Measurements from ENCODE around the gene HOXA10.

The HOXA10 gene

GRCh38 chr7:27154901-27155815 is 19.0 kb downstream of the HOXA10 start:
- Histone ChIP-seq H3K79me1 (replicated peaks; ENCODE audit: low read length, poor library complexity, severe bottlenecking) (peaks cover 7% of the 10 kb centered on the region), H3K27me3 (ENCODE audit: control insufficient read depth in 1 of 2, insufficient read depth in 1 of 2, low read length in 2 of 2) (peaks cover 0 to 78% of the 10 kb centered on the region in 2 experiments), H3K4me1 (ENCODE audit: control insufficient read depth, insufficient read depth, low read depth, low read length) (peaks cover 13% of the 10 kb centered on the region), H3K9me3 (ENCODE audit: control insufficient read depth, low read length) (no peaks in the 10 kb centered on the region), H2BK12ac (ENCODE audit: low read length in 2 of 2) (peak overlapping the region in 1 of 2 experiments; percentile 45), H2AFZ (ENCODE audit: low read depth, low read length) (peak overlapping the region; percentile 15), H2BK5ac (ENCODE audit: low read depth, low read length, poor library complexity, severe bottlenecking) (no peak overlapping the region), H4K8ac (ENCODE audit: low read length) (peak overlapping the region; percentile 92), H4K91ac (ENCODE audit: low read length) (no peak overlapping the region), H2AK5ac (ENCODE audit: low read length, severe bottlenecking) (no peak overlapping the region), H3K27ac (ENCODE audit: low read length, poor library complexity, severe bottlenecking) (no peak overlapping the region), H3K14ac (ENCODE audit: low read length in 2 of 2) (no peak overlapping the region), H3K9ac (ENCODE audit: low read length) (peak overlapping the region; percentile 90), H3K23ac (ENCODE audit: low read length in 2 of 2) (peak overlapping the region in 1 of 2 experiments; percentile 81), H3K4me3 (ENCODE audit: insufficient read depth in 1 of 2, low read depth in 1 of 2, low read length in 2 of 2) (peak overlapping the region in 1 of 2 experiments; percentile 82), H3K36me3 (ENCODE audit: control insufficient read depth in 1 of 2, insufficient read depth in 2 of 2, low read depth in 1 of 2, low read length in 2 of 2) (peaks cover 0 to 31% of the 10 kb centered on the region in 2 experiments), H3K4me2 (ENCODE audit: low read length, poor library complexity, severe bottlenecking) (no peak overlapping the region), H3K18ac (ENCODE audit: low read depth in 1 of 2, low read length in 2 of 2) (peak overlapping the region; percentile 13 to 24), H2BK120ac (ENCODE audit: low read depth, low read length) (no peak overlapping the region), H3K4ac (ENCODE audit: low read depth in 1 of 2, low read length in 2 of 2) (no peak overlapping the region), H2BK15ac (ENCODE audit: low read depth, poor library complexity, severe bottlenecking) (no peak overlapping the region)
- DNase-seq: no peak
- 40% methylated on average over 43 of the region's 48 CpGs for WGBS

- Histone ChIP-seq H4K91ac (ENCODE audit: low read length) (no peak overlapping the region), H3K27me3 (ENCODE audit: control insufficient read depth in 1 of 2, insufficient read depth in 1 of 2, low read length in 2 of 2) (peaks cover 0 to 78% of the 10 kb centered on the region in 2 experiments), H3K4me1 (ENCODE audit: control insufficient read depth, insufficient read depth, low read depth, low read length) (peaks cover 11% of the 10 kb centered on the region), H2AFZ (ENCODE audit: low read depth, low read length) (no peak overlapping the region), H3K36me3 (ENCODE audit: control insufficient read depth in 1 of 2, insufficient read depth in 2 of 2, low read depth in 1 of 2, low read length in 2 of 2) (peaks cover 0 to 31% of the 10 kb centered on the region in 2 experiments), H3K4ac (ENCODE audit: low read depth in 1 of 2, low read length in 2 of 2) (no peak overlapping the region), H3K4me3 (ENCODE audit: insufficient read depth in 1 of 2, low read depth in 1 of 2, low read length in 2 of 2) (peak overlapping the region in 1 of 2 experiments; percentile 82), H3K4me2 (ENCODE audit: low read length, poor library complexity, severe bottlenecking) (no peak overlapping the region), H2AK5ac (ENCODE audit: low read length, severe bottlenecking) (no peak overlapping the region), H3K27ac (ENCODE audit: low read length, poor library complexity, severe bottlenecking) (no peak overlapping the region), H4K8ac (ENCODE audit: low read length) (no peak overlapping the region), H2BK5ac (ENCODE audit: low read depth, low read length, poor library complexity, severe bottlenecking) (no peak overlapping the region), H2BK12ac (ENCODE audit: low read length in 2 of 2) (no peak overlapping the region), H3K14ac (ENCODE audit: low read length in 2 of 2) (no peak overlapping the region), H2BK120ac (ENCODE audit: low read depth, low read length) (no peak overlapping the region), H3K9ac (ENCODE audit: low read length) (peak overlapping the region; percentile 90), H3K79me1 (replicated peaks; ENCODE audit: low read length, poor library complexity, severe bottlenecking) (peaks cover 9% of the 10 kb centered on the region), H3K23ac (ENCODE audit: low read length in 2 of 2) (no peak overlapping the region), H3K9me3 (ENCODE audit: control insufficient read depth, low read length) (no peaks in the 10 kb centered on the region), H3K18ac (ENCODE audit: low read depth in 1 of 2, low read length in 2 of 2) (no peak overlapping the region), H2BK15ac (ENCODE audit: low read depth, poor library complexity, severe bottlenecking) (no peak overlapping the region)
- 78% methylated on average over 8 of the region's 10 CpGs for whole genome bisulfite sequencing
- no peak for DNase-seq
Observed at GRCh38 chr7:27154369-27154768, 19.8 kb downstream of the HOXA10 start.

- Histone ChIP-seq H3K4me2 (ENCODE audit: low read length, poor library complexity, severe bottlenecking) (no peak overlapping the region), H3K79me1 (replicated peaks; ENCODE audit: low read length, poor library complexity, severe bottlenecking) (peaks cover 11% of the 10 kb centered on the region), H3K27me3 (ENCODE audit: control insufficient read depth in 1 of 2, insufficient read depth in 1 of 2, low read length in 2 of 2) (peaks cover 0 to 75% of the 10 kb centered on the region in 2 experiments), H4K8ac (ENCODE audit: low read length) (no peak overlapping the region), H3K14ac (ENCODE audit: low read length in 2 of 2) (no peak overlapping the region), H3K4ac (ENCODE audit: low read depth in 1 of 2, low read length in 2 of 2) (no peak overlapping the region), H2BK120ac (ENCODE audit: low read depth, low read length) (no peak overlapping the region), H3K27ac (ENCODE audit: low read length, poor library complexity, severe bottlenecking) (no peak overlapping the region), H3K4me3 (ENCODE audit: insufficient read depth in 1 of 2, low read depth in 1 of 2, low read length in 2 of 2) (peak overlapping the region in 1 of 2 experiments; percentile 82), H4K91ac (ENCODE audit: low read length) (no peak overlapping the region), H3K23ac (ENCODE audit: low read length in 2 of 2) (no peak overlapping the region), H3K18ac (ENCODE audit: low read depth in 1 of 2, low read length in 2 of 2) (no peak overlapping the region), H2BK5ac (ENCODE audit: low read depth, low read length, poor library complexity, severe bottlenecking) (no peak overlapping the region), H3K9me3 (ENCODE audit: control insufficient read depth, low read length) (no peaks in the 10 kb centered on the region), H2AFZ (ENCODE audit: low read depth, low read length) (no peak overlapping the region), H3K9ac (ENCODE audit: low read length) (peak overlapping the region; percentile 90), H2BK12ac (ENCODE audit: low read length in 2 of 2) (no peak overlapping the region), H2AK5ac (ENCODE audit: low read length, severe bottlenecking) (no peak overlapping the region), H3K4me1 (ENCODE audit: control insufficient read depth, insufficient read depth, low read depth, low read length) (peaks cover 12% of the 10 kb centered on the region), H3K36me3 (ENCODE audit: control insufficient read depth in 1 of 2, insufficient read depth in 2 of 2, low read depth in 1 of 2, low read length in 2 of 2) (peaks cover 0 to 30% of the 10 kb centered on the region in 2 experiments), H2BK15ac (ENCODE audit: low read depth, poor library complexity, severe bottlenecking) (no peak overlapping the region)
- WGBS: 98% methylated on average over 3 of the region's 3 CpGs
- DNase-seq: no peak
Observed at GRCh38 chr7:27153526-27153925, 20.6 kb downstream of the HOXA10 start.

- Histone ChIP-seq H3K23ac (ENCODE audit: low read length in 2 of 2) (no peak overlapping the region), H3K9me3 (ENCODE audit: control insufficient read depth, low read length) (no peaks in the 10 kb centered on the region), H2BK15ac (ENCODE audit: low read depth, poor library complexity, severe bottlenecking) (no peak overlapping the region), H3K9ac (ENCODE audit: low read length) (peak overlapping the region; percentile 90), H3K4me1 (ENCODE audit: control insufficient read depth, insufficient read depth, low read depth, low read length) (peaks cover 17% of the 10 kb centered on the region), H4K91ac (ENCODE audit: low read length) (no peak overlapping the region), H3K18ac (ENCODE audit: low read depth in 1 of 2, low read length in 2 of 2) (no peak overlapping the region), H2BK5ac (ENCODE audit: low read depth, low read length, poor library complexity, severe bottlenecking) (no peak overlapping the region), H3K36me3 (ENCODE audit: control insufficient read depth in 1 of 2, insufficient read depth in 2 of 2, low read depth in 1 of 2, low read length in 2 of 2) (peaks cover 0 to 35% of the 10 kb centered on the region in 2 experiments), H3K4me3 (ENCODE audit: insufficient read depth in 1 of 2, low read depth in 1 of 2, low read length in 2 of 2) (peak overlapping the region in 1 of 2 experiments; percentile 82), H3K27ac (ENCODE audit: low read length, poor library complexity, severe bottlenecking) (no peak overlapping the region), H3K4me2 (ENCODE audit: low read length, poor library complexity, severe bottlenecking) (no peak overlapping the region), H4K8ac (ENCODE audit: low read length) (peak overlapping the region; percentile 10), H2AFZ (ENCODE audit: low read depth, low read length) (no peak overlapping the region), H3K27me3 (ENCODE audit: control insufficient read depth in 1 of 2, insufficient read depth in 1 of 2, low read length in 2 of 2) (peaks cover 0 to 75% of the 10 kb centered on the region in 2 experiments), H3K4ac (ENCODE audit: low read depth in 1 of 2, low read length in 2 of 2) (no peak overlapping the region), H2BK120ac (ENCODE audit: low read depth, low read length) (no peak overlapping the region), H3K79me1 (replicated peaks; ENCODE audit: low read length, poor library complexity, severe bottlenecking) (peaks cover 17% of the 10 kb centered on the region), H2AK5ac (ENCODE audit: low read length, severe bottlenecking) (no peak overlapping the region), H3K14ac (ENCODE audit: low read length in 2 of 2) (no peak overlapping the region), H2BK12ac (ENCODE audit: low read length in 2 of 2) (peak overlapping the region in 1 of 2 experiments; percentile 38)
- no peak for DNase-seq
- 70% methylated on average over 22 of the region's 22 CpGs for WGBS
Observed at GRCh38 chr7:27152816-27153442, 21.2 kb downstream of the HOXA10 start.
